GM13976 (cell line): Measurements from ENCODE around the gene RGS6.

Experiments used
- DNase-seq: peaks from one replicate; pipeline ENCODE4 v3.0.0; 2012; ENCODE audit warnings: low spot score
- CTCF ChIP-seq: IDR thresholded peaks from 2 replicates; pipeline ENCODE4 v1.5.1; 2012; ENCODE audit warnings: borderline replicate concordance, mild to moderate bottlenecking; ENCODE audit not compliant: insufficient read depth; ENCODE audit errors: extremely low read depth, missing control alignments, control extremely low read depth
- in situ Hi-C: fragments of 300-500 bp; cut with MboI; formaldehyde crosslinking; loops from one replicate; pipeline ENCODE4 v1.12.0; 2022; ENCODE audit warnings: low sequenced_read_pairs, mixed read lengths, inconsistent platforms; ENCODE audit not compliant: unreplicated experiment

RGS6 gene

DNA sequence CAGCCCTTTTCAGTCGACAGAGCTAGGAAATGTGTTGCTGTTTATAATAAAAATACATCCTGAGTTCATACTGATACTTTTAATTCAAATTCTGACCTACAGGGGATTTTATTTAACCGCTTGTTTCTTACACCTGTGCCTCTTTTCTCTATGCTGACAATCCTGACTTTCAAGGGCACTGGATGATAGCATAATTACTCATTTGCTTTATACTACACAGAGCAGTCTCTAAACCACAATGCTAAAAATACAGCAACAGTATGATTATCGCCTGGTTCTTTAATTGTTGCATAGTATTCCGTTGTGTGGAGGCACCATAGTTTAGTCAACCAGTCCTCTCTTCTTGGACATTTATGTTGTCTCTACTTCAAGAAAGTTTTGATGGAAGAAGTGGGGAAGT is 588.8 kb downstream of the RGS6 start:
- in situ Hi-C loops = loop anchor here (25.0 kb wide), 1 partner anchor 941 kb away; the partner anchor contains the start of gene NUMB
- TF ChIP-seq CTCF = no peak
- DNase-seq = no peak

GRCh38 chr14:72521968-72522741 is 589.9 kb downstream of the RGS6 start:
- TF ChIP-seq CTCF = no peak
- in situ Hi-C loops = loop anchor here (25.0 kb wide), 1 partner anchor 940 kb away; the partner anchor contains the start of gene NUMB
- no peak for DNase-seq

DNA sequence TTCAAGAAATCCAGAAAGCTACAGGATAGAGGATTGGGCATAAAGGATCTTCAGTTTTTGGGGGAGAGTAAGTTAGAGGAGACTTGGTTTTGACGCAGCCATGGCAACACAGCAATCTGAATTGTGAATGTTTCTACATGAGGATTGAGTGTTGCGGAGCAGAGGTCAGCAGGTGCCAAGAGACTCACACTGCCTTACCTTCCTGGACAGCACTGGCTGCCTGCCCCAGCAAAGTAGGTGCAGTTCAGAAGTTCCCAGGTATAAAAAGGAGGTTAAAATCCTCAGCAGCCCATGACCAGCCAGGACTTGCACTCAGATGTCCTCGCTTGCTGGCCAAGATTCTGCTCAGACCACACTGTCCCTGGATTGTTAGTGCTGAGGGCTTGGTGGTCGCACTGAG is 590.6 kb downstream of the RGS6 start:
- TF ChIP-seq CTCF = no peak
- in situ Hi-C loops = loop anchor here (25.0 kb wide), 1 partner anchor 939 kb away; the partner anchor contains the start of gene NUMB
- no peak for DNase-seq

- in situ Hi-C loops = loop anchor here (25.0 kb wide), 1 partner anchor 939 kb away; the partner anchor contains the start of gene NUMB
- DNase-seq = no peak
- TF ChIP-seq CTCF = no peak
Measured at GRCh38 chr14:72523424-72524294, 591.4 kb downstream of the RGS6 start.

GRCh38 chr14:72524295-72524629 is 592.0 kb downstream of the RGS6 start:
- DNase-seq = no peak
- in situ Hi-C loops = loop anchor here (25.0 kb wide), 1 partner anchor 938 kb away; the partner anchor contains the start of gene NUMB
- TF ChIP-seq CTCF = no peak

- in situ Hi-C loops = no loop called here
- no peak for DNase-seq
- TF ChIP-seq CTCF = no peak
Measured at GRCh38 chr14:72525087-72525915, 593.1 kb downstream of the RGS6 start.
